ENCODE data around the gene PILRA. TPM values are rescaled to one million over a fixed set of nuclear protein-coding genes. Genes with fewer than 3 reads are reported as not detected.

Gene PILRA
- total and polyA plus RNA-seq, 2 donors from 2014 or later = 15.4 to 18.8 TPM

DNA sequence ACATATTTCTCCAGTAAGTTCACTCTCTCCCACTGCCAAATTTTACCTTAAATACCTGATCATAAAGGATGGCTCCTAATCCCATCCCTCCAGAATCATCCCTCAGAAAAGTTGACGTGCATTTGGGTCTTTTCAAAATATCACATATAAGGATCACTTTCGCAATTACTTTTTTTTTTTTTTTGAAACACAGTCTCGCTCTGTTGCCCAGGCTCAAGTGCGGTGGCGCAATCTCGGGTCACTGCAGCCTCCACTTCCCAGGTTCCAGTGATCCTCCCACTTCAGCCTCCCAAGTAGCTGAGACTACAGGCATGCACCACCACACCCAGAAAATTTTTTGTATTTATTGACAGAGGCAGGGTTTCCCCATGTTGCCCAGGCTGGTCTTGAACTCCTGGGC, 37.8 kb downstream of the PILRA start:
- FAIRE-seq = no peak
- Histone ChIP-seq H3K4me1 (ENCODE audit: control insufficient read depth in 2 of 3, insufficient read depth in 2 of 3, low read depth in 1 of 3, low read length in 3 of 3) (peaks cover 0 to 2% (median 0%) of the 10 kb centered on the region in 3 donors), H3K9me3 (ENCODE audit: control insufficient read depth in 2 of 3, insufficient read depth in 1 of 3, low read length in 3 of 3) (no peaks in the 10 kb centered on the region), H3K36me3 (ENCODE audit: control insufficient read depth in 2 of 3, insufficient read depth in 3 of 3, low read length in 3 of 3) (peaks cover 0 to 4% (median 0%) of the 10 kb centered on the region in 3 donors), H3K27ac (ENCODE audit: low read depth in 2 of 2, low read length in 2 of 2) (no peak overlapping the region), H3K4me3 (ENCODE audit: low read length in 3 of 3) (no peak overlapping the region), H3K27me3 (ENCODE audit: control insufficient read depth, insufficient read depth, low read length) (no peaks in the 10 kb centered on the region), H3K9ac (ENCODE audit: low read length in 3 of 3) (no peak overlapping the region)
- intact Hi-C loops (cut with DNase I) = no loop called here
- TF ChIP-seq, protein P1, sequence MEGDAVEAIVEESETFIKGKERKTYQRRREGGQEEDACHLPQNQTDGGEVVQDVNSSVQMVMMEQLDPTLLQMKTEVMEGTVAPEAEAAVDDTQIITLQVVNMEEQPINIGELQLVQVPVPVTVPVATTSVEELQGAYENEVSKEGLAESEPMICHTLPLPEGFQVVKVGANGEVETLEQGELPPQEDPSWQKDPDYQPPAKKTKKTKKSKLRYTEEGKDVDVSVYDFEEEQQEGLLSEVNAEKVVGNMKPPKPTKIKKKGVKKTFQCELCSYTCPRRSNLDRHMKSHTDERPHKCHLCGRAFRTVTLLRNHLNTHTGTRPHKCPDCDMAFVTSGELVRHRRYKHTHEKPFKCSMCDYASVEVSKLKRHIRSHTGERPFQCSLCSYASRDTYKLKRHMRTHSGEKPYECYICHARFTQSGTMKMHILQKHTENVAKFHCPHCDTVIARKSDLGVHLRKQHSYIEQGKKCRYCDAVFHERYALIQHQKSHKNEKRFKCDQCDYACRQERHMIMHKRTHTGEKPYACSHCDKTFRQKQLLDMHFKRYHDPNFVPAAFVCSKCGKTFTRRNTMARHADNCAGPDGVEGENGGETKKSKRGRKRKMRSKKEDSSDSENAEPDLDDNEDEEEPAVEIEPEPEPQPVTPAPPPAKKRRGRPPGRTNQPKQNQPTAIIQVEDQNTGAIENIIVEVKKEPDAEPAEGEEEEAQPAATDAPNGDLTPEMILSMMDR (IDR thresholded peaks at IDR 0.05; ENCODE audit: borderline replicate concordance, extremely low read depth, insufficient read depth) = no peak
- no peak for DNase-seq

DNA sequence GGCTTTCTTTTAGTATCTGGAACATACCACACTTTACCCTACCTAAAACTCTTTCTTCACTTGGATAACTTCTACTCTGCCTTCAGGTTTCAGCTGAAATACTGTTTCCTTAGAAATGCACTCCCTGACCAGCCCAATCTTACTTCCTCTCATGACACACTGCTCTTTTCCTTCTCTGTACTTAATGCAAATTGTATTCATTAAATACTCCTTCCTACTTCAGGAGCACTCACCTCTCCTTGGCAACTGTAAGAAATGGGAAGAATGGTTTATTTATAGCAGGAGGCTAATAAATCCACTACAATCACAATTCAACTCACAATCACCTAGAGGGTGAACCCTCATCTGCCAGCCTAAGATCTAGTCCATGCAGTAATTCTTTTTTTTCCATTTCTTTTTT, 40.1 kb downstream of the PILRA start:
- FAIRE-seq (no peak), DNase-seq (no peak)
- no peaks in the 10 kb centered on the region for H3K27me3 ChIP-seq (ENCODE audit: control insufficient read depth, insufficient read depth, low read length)
- no peak overlapping the region for H3K27ac ChIP-seq (ENCODE audit: low read depth in 2 of 2, low read length in 2 of 2)
- no peaks in the 10 kb centered on the region for H3K9me3 ChIP-seq (ENCODE audit: control insufficient read depth in 2 of 3, insufficient read depth in 1 of 3, low read length in 3 of 3)
- peaks cover 0 to 4% (median 0%) of the 10 kb centered on the region in 3 donors for H3K36me3 ChIP-seq (ENCODE audit: control insufficient read depth in 2 of 3, insufficient read depth in 3 of 3, low read length in 3 of 3)
- H3K4me3 ChIP-seq (ENCODE audit: low read length in 3 of 3) = no peak overlapping the region
- H3K9ac ChIP-seq (ENCODE audit: low read length in 3 of 3) = no peak overlapping the region
- intact Hi-C loops (cut with DNase I) = no loop called here
- H3K4me1 ChIP-seq (ENCODE audit: control insufficient read depth in 2 of 3, insufficient read depth in 2 of 3, low read depth in 1 of 3, low read length in 3 of 3) = peaks cover 0 to 2% (median 0%) of the 10 kb centered on the region in 3 donors
- TF ChIP-seq, protein P1 (IDR thresholded peaks at IDR 0.05; ENCODE audit: borderline replicate concordance, extremely low read depth, insufficient read depth) = no peak

DNA sequence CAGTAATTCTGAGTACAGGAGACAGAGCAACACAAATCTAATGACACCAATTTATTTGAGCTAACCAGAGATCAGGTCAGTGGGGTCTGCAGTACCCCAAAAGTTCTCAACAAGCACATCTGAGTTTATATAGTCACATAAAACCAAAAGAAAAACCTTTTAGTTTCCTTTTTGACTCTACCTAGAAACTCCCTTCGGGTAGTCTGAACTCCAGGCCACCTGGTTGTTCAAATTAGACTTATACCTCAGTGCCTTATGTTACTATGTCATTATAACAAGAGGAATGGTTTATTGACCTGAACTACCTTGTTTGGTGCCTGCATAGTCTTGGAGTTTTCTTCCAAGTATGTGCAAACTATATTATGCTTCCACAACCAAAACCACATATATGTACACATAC, 40.6 kb downstream of the PILRA start:
- H3K27ac ChIP-seq (ENCODE audit: low read depth in 2 of 2, low read length in 2 of 2) = no peak overlapping the region
- TF ChIP-seq, protein P1 (IDR thresholded peaks at IDR 0.05; ENCODE audit: borderline replicate concordance, extremely low read depth, insufficient read depth) = no peak
- peaks cover 0 to 4% (median 0%) of the 10 kb centered on the region in 3 donors for H3K36me3 ChIP-seq (ENCODE audit: control insufficient read depth in 2 of 3, insufficient read depth in 3 of 3, low read length in 3 of 3)
- DNase-seq (no peak), FAIRE-seq (no peak)
- no peaks in the 10 kb centered on the region for H3K9me3 ChIP-seq (ENCODE audit: control insufficient read depth in 2 of 3, insufficient read depth in 1 of 3, low read length in 3 of 3)
- H3K4me3 ChIP-seq (ENCODE audit: low read length in 3 of 3) = no peak overlapping the region
- intact Hi-C loops (cut with DNase I) = no loop called here
- H3K27me3 ChIP-seq (ENCODE audit: control insufficient read depth, insufficient read depth, low read length) = no peaks in the 10 kb centered on the region
- H3K4me1 ChIP-seq (ENCODE audit: control insufficient read depth in 2 of 3, insufficient read depth in 2 of 3, low read depth in 1 of 3, low read length in 3 of 3) = peaks cover 0 to 2% (median 0%) of the 10 kb centered on the region in 3 donors
- no peak overlapping the region for H3K9ac ChIP-seq (ENCODE audit: low read length in 3 of 3)

DNA sequence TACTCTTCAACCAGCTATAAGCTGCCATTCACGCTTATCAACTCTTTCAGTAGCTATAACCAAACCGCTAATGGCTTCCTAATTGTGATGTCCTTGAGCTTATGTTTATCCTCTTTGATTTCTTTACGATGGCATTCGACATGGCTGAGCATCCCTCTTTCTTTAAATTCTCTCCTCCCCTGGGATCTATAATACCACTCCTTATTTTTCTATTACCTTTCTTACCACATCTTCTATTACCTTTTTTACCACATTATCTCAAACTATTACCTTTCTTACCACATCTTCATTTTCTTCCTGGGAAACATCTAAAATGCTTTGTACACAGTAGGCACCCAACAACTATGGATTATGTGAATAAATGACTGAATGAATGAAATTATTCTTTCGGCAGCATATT, 42.2 kb downstream of the PILRA start:
- TF ChIP-seq, protein P1 (IDR thresholded peaks at IDR 0.05; ENCODE audit: borderline replicate concordance, extremely low read depth, insufficient read depth) = no peak
- no peak overlapping the region for H3K27ac ChIP-seq (ENCODE audit: low read depth in 2 of 2, low read length in 2 of 2)
- DNase-seq = no peak
- peaks cover 0 to 2% (median 0%) of the 10 kb centered on the region in 3 donors for H3K4me1 ChIP-seq (ENCODE audit: control insufficient read depth in 2 of 3, insufficient read depth in 2 of 3, low read depth in 1 of 3, low read length in 3 of 3)
- no peaks in the 10 kb centered on the region for H3K27me3 ChIP-seq (ENCODE audit: control insufficient read depth, insufficient read depth, low read length)
- H3K9me3 ChIP-seq (ENCODE audit: control insufficient read depth in 2 of 3, insufficient read depth in 1 of 3, low read length in 3 of 3) = no peaks in the 10 kb centered on the region
- H3K4me3 ChIP-seq (ENCODE audit: low read length in 3 of 3) = no peak overlapping the region
- no peak overlapping the region for H3K9ac ChIP-seq (ENCODE audit: low read length in 3 of 3)
- no peak for FAIRE-seq
- peaks cover 0 to 4% (median 0%) of the 10 kb centered on the region in 3 donors for H3K36me3 ChIP-seq (ENCODE audit: control insufficient read depth in 2 of 3, insufficient read depth in 3 of 3, low read length in 3 of 3)
- intact Hi-C loops (cut with DNase I) = no loop called here
